ENCODE results near the gene TSPY4.

- TF ChIP-seq CTCF (IDR thresholded peaks at IDR 0.05) = no peak
- no peak for TF ChIP-seq GRHL2 (CRISPR knock-in tag; IDR thresholded peaks at IDR 0.05; ENCODE audit: insufficient replicate concordance, severe bottlenecking)
These were observed 16.3 kb upstream of the TSPY4 start for GRCh38 chrY:9320996-9321395.
